GM21381 (cell line): ENCODE data around the gene TSNAXIP1.
A peak's percentile ranks its signal among the peaks of the same experiment; 100 is the strongest.
"Not testable (repeated sequence)": the region's sequence is repeated elsewhere in the genome, so short reads cannot be mapped to it uniquely, and the experiment has no call there.

Experiments
- ATAC-seq: cut with Tn5 transposase; IDR thresholded peaks from one replicate; pipeline ENCODE4 v1.9.1; 2021; ENCODE audit warnings: mild to moderate bottlenecking, moderate library complexity; ENCODE audit not compliant: unreplicated experiment

The TSNAXIP1 gene

DNA sequence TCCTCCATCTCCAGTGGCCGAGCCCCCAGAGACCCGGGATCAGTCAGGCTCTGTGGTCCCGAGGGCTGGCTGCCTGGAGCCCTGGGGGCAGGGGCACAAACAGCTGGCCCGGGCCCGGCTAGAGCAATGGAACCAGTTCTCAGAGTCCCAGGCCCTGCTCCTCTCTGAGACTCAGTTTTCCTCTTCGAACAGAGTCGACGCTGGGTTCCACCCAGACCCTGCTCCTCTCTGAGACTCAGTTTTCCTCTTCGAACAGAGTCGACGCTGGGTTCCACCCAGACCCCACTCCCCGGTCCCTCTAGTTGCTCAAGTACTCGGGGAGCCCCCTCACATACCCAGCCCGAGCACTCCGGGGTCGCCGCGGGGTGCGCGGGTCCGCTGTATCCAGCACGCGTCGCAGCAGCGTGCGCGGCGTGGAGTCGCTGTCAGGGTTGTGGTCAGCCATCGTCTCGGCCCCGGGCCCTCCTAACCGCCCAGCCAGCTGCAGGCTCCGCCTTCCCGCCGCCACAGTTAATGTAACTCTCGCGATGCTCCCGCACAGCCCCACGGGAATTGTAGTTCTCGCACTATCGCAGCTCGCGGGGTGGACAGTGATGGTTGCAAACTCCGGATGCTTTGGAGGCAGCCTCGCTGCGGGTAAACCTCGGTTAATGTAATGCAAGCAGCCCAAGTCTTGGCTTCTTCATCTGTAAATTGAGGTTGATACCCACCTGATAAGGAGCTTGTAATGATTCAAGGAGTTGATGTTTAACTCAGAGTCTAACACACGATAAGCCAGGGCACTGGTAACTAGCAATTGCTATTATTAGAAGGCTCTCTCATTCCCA is 26.9 kb downstream of the TSNAXIP1 start:
- ATAC-seq = peak; percentile 98

GRCh38 chr16:67834242-67834614 is 27.5 kb downstream of the TSNAXIP1 start:
- ATAC-seq = no peak

- not testable (repeated sequence) for ATAC-seq
These were observed 30.5 kb downstream of the TSNAXIP1 start for GRCh38 chr16:67837190-67837589.

GRCh38 chr16:67837811-67838210 is 31.1 kb downstream of the TSNAXIP1 start:
- no peak for ATAC-seq

GRCh38 chr16:67841198-67841815 is 34.6 kb downstream of the TSNAXIP1 start:
- no peak for ATAC-seq

DNA sequence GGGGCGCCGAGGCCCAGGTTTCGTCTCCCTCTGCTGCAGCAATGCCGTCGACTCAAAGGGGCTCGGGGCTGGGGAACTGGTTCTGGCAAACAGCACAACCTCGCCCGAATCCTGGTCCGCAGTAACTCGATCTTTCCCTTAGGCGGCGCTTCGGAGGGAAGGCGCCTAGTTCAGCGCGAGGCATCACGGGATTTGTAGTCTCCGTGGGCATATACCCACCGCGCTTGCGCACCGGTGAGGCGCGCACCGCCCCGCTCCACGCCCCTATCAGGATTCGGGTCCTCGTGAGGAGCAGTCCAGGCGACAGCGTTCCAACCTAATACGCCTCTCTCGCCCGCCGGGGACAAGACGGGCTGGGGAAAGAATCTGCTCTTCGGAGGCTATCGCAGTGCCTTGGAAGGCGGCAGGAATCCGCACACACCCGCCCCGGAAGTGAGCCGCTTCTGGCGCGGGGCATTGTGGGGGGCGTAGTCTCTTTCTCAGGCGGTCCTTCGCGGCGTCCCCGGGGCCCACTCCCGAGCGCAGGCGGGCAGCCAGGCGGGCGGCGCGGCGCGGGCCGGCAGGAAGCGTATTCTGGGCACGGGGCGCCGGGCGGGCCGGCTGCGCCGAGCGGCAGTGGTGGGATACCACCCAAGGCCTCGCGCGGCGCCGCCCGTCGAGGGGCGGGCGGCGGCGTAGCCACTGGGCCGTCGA is 35.3 kb downstream of the TSNAXIP1 start, which contains the start of gene THAP11:
TSS of gene THAP11 (plus strand) at position 505 of the 693 bp plus-strand sequence. CDS start 235 bp downstream, outside the sequence.
- ATAC-seq = peak; percentile 54

DNA sequence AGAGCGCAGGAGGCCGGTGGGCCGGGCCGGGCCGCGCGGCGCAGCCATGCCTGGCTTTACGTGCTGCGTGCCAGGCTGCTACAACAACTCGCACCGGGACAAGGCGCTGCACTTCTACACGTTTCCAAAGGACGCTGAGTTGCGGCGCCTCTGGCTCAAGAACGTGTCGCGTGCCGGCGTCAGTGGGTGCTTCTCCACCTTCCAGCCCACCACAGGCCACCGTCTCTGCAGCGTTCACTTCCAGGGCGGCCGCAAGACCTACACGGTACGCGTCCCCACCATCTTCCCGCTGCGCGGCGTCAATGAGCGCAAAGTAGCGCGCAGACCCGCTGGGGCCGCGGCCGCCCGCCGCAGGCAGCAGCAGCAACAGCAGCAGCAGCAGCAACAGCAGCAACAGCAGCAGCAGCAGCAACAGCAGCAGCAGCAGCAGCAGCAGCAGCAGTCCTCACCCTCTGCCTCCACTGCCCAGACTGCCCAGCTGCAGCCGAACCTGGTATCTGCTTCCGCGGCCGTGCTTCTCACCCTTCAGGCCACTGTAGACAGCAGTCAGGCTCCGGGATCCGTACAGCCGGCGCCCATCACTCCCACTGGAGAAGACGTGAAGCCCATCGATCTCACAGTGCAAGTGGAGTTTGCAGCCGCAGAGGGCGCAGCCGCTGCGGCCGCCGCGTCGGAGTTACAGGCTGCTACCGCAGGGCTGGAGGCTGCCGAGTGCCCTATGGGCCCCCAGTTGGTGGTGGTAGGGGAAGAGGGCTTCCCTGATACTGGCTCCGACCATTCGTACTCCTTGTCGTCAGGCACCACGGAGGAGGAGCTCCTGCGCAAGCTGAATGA is 36.0 kb downstream of the TSNAXIP1 start:
- ATAC-seq = peak; percentile 24

GRCh38 chr16:67843343-67843765 is 36.7 kb downstream of the TSNAXIP1 start:
- ATAC-seq = no peak

DNA sequence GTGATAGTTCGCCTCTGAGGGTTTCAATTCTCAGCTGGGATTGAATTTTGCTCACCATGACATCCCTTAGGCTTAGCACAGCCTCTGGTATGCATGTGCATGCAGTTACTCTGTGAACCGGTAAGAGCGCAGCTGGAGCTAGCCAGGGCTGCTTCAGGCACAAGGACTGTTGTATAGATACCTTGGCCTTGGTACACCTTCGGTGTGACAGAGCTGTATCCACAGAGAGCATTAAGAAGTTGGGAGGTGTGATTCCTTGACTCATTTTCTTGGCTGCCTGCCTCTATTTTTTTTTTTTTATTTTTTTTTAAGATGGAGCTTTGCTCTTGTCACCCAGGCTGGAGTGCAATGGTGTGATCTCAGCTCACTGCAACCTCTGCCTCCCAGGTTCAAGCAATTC is 37.8 kb downstream of the TSNAXIP1 start:
- ATAC-seq = no peak

DNA sequence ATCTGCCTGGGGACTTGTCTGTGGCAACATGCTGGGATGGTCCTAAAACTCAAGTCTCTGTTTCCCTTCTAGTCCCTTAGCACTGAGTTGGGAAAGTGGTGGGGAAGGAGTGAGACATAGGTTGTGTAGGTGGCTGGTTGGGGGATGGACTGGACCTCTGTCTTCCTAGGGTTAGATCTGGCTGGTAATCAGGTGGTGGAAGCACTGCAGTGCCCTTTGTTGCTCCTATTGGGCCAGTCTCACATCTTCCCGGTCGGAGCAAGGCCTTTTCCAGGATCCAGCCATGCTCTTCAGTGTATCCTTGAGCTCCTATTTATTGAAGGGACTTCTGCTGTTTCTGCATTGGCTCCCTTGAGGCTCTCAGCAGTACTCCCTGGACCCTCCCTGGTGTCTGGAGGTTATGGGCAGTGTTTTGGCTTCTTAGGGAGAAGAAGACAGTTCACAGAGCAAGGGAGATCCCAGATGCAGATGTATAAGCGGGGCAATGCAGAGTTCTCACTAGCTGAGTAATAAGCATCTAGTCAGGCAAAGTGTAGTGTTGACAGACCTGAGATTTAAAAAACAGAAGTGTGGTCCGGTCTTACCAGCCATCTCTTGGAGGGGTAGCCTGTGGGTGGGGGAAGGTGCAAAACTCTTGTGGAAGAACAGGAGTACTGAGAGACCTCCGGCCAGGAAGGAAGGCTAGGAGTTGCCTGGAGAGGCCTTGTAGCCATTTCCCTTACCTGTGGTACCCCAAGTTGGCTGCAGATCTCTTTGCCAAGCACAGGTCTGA is 38.8 kb downstream of the TSNAXIP1 start:
- no peak for ATAC-seq

GRCh38 chr16:67846063-67846319 is 39.3 kb downstream of the TSNAXIP1 start:
- no peak for ATAC-seq

- peak; percentile 48 for ATAC-seq
These were observed 39.8 kb downstream of the TSNAXIP1 start, which contains the start of gene NUTF2 for GRCh38 chr16:67846320-67847063. Gene NUTF2, plus strand, starts transcription at chr16:67846933. Its CDS starts 18,198 bp downstream, at chr16:67865131.

GRCh38 chr16:67847064-67847861 is 40.6 kb downstream of the TSNAXIP1 start, which contains the start of gene CENPT:
Gene CENPT, minus strand, starts transcription at chr16:67847693. Its CDS starts 13,834 bp downstream, at chr16:67833859.
- peak; percentile 39 for ATAC-seq

DNA sequence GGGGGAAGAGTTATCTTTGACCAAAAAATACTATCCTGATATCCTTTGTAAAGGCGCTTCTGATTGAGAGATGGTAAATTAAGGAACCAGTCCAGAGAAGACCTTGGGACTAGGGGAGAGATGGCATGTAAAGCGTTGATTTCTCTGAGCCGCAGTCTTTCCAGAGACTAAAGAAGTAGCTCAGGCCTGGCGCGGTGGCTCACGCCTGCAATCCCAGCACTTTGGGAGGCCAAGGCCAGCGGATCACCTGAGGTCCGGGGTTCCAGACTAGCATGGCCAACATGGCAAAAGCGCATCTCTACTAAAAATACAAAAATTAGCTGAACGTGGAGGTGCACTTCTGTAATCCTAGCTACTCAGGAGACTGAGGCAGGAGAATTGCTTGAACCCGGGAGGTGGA is 41.4 kb downstream of the TSNAXIP1 start:
- no peak for ATAC-seq

GRCh38 chr16:67853670-67854069 is 47.0 kb downstream of the TSNAXIP1 start:
- no peak for ATAC-seq

- ATAC-seq = no peak
These were observed 49.1 kb downstream of the TSNAXIP1 start for GRCh38 chr16:67855789-67856188.

DNA sequence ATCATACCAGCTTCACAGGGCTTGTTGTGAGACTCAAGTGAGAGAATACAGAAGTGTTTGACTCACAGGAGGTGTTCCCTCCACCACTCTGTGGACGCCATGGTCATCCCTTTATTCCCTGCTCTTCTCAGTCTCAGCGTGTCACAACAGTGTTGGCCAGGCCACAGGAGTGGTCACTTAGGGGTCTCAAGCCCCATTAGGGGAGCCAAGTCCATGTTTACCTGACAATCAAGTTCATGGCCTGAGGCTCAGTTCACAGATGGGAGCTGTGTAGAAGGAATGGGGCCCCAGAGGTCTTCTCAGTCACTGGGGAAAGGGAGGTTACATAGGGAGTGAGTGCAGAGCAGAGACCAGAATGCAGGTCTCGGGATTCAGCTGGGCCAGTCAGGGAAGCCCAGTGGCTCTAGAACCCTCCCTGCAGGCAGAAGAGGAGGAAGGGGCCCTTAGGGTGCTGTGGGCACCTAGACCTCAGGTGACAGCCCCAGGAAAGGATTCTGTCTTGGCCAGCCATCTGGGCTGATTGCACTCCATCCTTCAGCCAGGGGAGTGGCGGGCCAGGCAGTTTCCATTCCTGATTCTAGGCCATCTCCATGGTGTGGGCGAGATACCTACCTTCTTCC is 50.3 kb downstream of the TSNAXIP1 start:
- ATAC-seq = no peak
